GM18907 (cell line): ENCODE measurements around the gene TFR2.

Experiments used
- ATAC-seq: cut with Tn5 transposase; IDR thresholded peaks from one replicate; pipeline ENCODE4 v1.9.1; 2021; ENCODE audit warnings: mild to moderate bottlenecking, moderate library complexity; ENCODE audit not compliant: unreplicated experiment

The TFR2 gene

GRCh38 chr7:100641463-100641859 lies at the start of gene TFR2:
TFR2 (minus strand) TSS chr7:100641552; CDS start chr7:100641509, 43 bp downstream.
- no peak for ATAC-seq

DNA sequence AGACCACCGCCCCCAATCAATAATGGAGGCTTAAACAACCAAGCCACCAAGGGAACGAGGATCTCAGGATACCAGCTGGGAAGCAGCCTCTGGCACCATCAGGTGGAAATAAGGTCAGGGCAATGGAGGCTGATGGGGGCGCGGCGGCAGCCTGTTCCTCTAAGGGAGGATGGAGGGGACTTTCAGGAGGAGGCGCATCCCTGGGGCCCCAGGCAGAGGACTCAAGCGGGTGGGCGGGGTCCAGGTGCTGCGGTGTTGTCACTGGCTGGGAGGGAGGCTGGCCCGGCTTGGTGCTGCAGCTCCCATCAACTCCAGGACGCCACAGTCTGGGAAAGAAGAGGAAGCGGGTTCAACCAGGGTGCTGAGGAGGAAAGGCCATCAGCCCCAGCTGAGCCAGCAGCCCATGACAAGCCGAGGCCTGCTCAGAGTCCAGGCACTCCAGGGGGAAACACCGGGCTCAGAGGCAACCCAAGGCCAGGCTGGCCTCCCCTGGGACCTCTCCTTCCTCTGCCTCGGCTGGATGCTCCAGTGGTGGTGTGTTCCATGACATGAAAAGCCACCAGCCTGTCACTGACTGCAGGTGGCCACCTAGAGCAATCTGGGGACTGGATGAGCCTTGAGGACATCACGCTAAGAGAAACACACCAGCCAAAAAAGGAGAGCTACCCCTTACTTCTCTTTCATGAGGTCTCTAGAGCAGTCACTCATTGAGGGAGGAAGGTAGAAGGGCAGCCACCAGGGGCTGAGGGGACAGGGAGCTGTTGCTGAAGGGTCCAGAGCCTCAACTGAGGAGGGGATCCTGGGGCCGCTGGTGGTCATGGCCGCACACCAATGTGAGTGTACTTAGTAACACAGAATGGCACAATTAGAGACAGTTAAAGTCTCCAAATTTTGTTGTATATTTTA lies 48.1 kb upstream of the TFR2 start:
- ATAC-seq, result no peak

DNA sequence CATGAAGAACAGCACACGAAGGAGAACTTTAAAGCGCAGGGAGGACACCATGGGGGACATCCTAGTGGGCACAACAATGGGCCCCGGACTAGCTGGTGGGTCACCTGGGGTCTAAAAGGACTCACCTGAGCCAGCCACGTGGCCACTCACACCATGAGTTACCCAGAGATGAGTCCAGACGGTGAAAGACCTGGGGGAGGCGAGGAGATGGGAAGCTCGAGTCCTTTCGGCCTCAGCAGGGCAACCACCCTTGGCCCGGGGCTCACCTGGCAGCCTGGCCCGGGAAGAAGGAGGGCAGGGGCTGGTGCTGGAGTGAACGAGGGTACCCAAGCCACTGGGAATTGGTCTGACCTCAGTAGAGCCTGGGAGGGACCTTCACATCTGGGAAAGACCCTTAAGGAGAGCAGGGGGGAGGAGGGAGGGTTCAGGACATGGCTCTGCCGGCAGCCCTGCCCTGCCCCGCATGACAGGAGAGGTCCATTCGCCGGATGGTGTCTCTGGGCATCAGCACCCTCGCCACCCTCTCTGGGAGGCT lies 47.0 kb upstream of the TFR2 start:
- ATAC-seq, result no peak

- no peak for ATAC-seq
Observed at GRCh38 chr7:100687751-100688300, 46.5 kb upstream of the TFR2 start.

- ATAC-seq, result no peak
Observed at GRCh38 chr7:100687261-100687660, 45.9 kb upstream of the TFR2 start.

DNA sequence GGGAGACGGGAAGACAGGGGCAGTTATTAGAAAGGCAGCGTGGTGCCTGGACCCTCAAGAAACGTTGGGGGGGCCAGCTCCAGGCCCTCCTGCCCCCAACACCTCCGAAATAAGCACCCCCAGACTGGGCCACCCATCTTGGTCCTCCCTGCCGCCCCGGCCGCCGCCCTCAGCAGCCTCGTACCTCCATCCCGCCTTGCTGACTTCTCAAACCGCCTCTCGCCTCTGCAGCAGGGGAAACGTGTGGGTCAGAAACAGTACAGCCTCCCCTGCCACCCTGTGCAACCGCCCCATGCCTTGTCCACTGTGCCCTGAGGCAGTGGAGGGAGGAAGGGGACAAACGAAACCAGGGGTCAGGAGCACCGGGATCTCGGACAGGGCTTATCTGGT lies 45.5 kb upstream of the TFR2 start:
- ATAC-seq, result no peak

DNA sequence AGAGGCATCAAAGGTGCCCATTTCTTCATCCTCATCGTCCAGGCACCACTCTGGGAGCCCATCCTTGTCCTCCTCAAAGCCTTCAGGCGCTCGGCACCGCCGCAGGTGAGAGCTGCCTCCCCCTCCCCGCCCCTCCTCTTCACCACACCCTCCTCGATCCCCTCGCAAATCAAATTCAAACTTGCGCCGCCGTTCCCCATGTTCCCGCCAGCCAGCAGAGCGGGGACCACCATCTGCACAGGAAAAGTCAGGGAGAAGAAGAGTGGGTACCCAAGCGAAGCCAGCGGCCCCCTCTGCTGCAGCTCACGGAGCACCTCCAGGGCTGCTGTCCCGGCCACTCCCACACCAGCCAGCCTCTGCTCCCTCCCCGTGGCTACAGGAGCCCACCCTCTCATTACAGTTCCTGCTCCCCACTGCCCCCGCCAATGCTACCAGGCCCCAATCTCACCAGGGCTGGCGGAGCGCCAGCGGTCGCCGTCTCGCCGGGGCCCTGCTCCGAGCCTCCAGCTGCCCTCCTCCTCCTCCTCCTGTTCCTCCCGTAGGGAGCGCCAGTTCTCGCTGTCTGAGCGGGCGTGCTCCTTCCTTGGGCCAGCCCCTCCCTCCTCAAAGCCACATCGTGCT lies 45.0 kb upstream of the TFR2 start:
- ATAC-seq, result no peak

GRCh38 chr7:100685631-100686145 lies 44.3 kb upstream of the TFR2 start:
- ATAC-seq, result no peak

DNA sequence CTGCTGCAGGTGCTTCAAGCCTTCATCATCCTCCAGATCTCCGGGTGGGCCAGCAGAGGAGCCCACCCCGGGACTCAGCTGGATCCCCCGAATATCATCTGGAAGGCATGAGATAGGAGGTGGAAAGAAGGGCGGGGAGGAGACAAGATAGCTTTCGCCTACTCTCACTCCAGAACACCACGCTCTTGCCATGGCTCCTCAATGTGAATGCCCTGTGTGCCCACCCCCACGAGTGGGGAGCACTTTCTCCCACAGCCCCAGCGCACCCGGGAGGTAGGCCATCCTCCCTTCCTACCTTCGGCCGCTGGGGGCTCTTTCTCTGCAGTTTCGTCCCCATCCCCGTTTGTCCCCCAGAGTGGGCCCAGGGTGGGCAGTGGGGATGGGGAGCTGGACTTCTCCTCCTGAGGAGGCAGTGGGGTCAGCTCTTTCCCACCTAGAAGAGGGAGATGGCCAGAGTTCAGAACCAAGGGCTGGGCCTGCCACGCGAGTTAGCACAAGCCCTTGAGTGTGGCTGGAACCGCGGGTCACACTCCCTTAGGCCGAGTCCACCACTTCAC lies 43.8 kb upstream of the TFR2 start:
- no peak for ATAC-seq

- no peak for ATAC-seq
Observed at GRCh38 chr7:100684534-100685042, 43.2 kb upstream of the TFR2 start.

DNA sequence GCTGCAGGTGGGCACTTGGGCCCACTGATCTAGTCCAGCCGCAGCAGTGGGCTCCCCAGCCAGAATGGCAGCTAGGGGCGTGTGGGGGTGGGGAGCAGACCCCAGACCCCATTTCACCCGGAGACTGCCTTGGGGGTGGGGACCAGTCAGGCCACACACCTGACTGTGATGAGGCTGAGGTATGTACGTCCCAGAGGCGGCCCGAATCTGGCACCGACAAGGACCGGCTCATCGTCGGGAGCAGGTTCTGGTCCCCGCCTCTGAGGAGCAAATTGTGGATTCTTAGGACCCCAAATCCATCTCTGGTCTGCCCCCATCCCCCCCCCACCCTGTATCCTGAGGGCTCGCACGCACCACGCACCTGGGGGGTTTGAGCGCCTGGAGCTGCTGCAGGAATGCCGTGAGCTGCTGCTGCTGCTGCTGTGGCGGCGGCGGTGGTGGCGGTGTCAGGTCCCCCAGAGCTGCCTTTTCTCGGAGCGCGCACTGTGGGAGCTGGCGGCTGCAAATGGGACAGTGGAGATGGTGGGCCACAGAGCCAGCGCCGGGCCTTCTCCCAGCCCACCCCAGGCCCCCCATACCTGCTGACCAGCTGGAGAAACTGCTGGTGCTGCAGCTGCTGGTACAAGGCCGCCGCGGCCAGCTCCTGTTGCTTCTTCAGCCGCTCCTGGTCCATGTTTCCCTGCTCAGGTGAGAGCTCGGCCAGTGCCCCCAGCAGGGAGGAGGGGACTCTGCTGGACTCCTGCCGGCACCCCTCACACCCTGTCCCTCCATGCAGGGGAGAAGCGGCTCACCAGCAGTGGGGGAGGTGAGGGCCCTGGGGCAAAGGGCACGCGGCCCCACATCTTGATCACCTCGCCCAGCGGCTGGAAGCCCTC lies 42.5 kb upstream of the TFR2 start:
- ATAC-seq, result no peak

DNA sequence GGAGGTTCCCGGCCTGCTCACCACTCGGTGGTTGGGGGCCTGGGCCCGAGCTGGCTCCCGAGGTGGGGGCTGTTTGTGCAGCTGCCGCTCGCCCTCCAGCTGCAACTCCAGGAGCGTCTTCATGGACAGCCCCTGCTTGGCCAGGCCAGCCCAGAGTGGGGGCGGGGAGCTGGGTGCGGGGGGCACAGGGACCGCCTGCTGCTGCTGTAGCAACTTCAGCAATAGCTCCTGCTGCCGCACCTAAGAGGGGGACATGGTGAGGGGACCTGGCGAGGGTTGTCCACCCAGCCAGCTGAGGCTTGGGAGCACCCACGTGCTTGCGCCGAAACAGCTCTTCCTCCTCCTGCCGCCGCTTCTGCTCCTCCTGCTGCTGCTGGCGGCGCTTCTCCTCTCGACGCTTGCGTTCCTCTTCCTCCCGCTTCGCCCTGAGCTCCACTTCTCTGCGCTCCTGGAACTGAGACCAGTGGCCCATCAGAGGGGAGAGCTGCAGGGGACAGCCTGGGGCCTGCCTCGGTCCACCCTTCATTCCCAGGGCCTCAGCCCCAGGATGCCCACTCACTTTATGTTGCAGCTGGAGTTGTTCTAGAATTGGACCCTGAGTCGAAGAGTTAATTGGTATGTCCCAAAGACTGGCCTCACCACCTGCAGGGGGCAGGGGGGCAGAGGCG lies 41.8 kb upstream of the TFR2 start:
- no peak for ATAC-seq

GRCh38 chr7:100682228-100682741 lies 40.9 kb upstream of the TFR2 start:
- ATAC-seq, result no peak

GRCh38 chr7:100681491-100682227 lies 40.3 kb upstream of the TFR2 start:
- no peak for ATAC-seq

GRCh38 chr7:100680576-100681271 lies 39.4 kb upstream of the TFR2 start:
- ATAC-seq, result no peak

DNA sequence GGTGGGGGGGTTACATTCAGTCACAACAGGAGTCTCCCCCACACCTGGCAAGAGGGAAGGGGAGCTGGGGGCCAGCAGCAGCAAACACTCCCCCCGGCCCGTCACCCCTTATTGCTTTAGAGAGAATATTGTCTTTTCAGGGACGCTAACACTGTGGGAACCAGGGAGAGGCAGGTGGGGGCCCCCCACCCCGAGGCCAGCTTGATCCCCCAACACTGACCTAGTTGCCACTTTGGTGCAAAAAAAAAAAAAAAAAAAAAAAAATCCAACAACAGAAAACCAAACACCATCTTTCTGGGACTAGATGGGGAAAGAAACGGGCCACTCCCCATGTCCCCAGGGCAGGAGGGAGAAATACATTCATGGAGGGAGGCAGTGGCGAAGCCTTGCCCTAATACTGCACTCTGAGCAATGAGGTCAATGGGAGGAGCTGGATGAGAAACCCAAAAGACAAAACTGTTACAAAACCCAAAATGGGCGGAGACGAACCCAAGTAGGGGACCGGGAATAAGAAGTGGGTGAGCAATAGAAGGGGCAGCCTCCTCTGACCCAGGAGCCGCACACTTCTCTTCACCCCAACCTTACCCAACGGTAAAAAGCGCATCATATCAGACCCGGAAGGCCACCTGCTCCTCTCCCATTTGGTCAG lies 38.7 kb upstream of the TFR2 start:
- no peak for ATAC-seq

GRCh38 chr7:100679129-100679926 lies 38.0 kb upstream of the TFR2 start:
- no peak for ATAC-seq
